HepG2 (cell line): ENCODE results near the gene NR2F6. TPM values are rescaled to one million over a fixed set of nuclear protein-coding genes. Genes with fewer than 3 reads are reported as not detected.

Experiments
- ZNF121 ChIP-seq: sonication (generic); formaldehyde crosslinking; IDR thresholded peaks from 2 replicates; pipeline ENCODE4 v1.5.0; 2020; ENCODE audit warnings: mild to moderate bottlenecking, missing genetic modification reagents
- ZNF563 ChIP-seq: sonication (generic); formaldehyde crosslinking; IDR thresholded peaks from 2 replicates; pipeline ENCODE4 v1.8.0; 2022; ENCODE audit warnings: mild to moderate bottlenecking, moderate library complexity, missing genetic modification reagents
- polyA plus RNA-seq, 8 experiments: library from polyadenylated mRNA; depleted of rRNA in 3 of 8; stranded (reverse) in 7 of 8; unstranded in 1 of 8; fragments of >200 nt; fragmentation: Illumina TruSeq in 4 of 8; extraction: Trizol in 4 of 8; gene quantifications; 2 replicates each; pipeline versions ENCODE4 v1.2.1 to v1.2.3, GENCODE V29; 2011 to 2016; ENCODE audit warnings: low read depth in 4 of 8, missing spikeins in 1 of 8, mixed read lengths in 1 of 8; ENCODE audit not compliant: insufficient read depth in 1 of 8
- total RNA-seq, 5 experiments: library from RNA; depleted of rRNA; stranded (reverse); fragments of >200 nt; fragmentation: Illumina TruSeq; extraction: Trizol; gene quantifications; 2 replicates each; pipeline ENCODE4 v1.2.3, GENCODE V29; 2016; ENCODE audit warnings: low read depth in 1 of 5
- TF ChIP-seq, protein P1 (sequence below): sonication (generic); formaldehyde crosslinking; IDR thresholded peaks from 2 replicates; pipeline ENCODE4 v1.9.0; 2022; ENCODE audit warnings: low read depth, missing genetic modification reagents
- TF ChIP-seq, protein P2 (sequence below): sonication (generic); formaldehyde crosslinking; IDR thresholded peaks from 2 replicates; pipeline ENCODE4 v1.9.0; 2021; ENCODE audit warnings: missing genetic modification reagents, borderline replicate concordance
- TF ChIP-seq, protein P3 (sequence below): sonication (generic); formaldehyde crosslinking; IDR thresholded peaks from 2 replicates; pipeline ENCODE4 v1.4.0; 2020; ENCODE audit warnings: low read depth, missing genetic modification reagents
- TF ChIP-seq, protein P4 (sequence below): sonication (generic); formaldehyde crosslinking; IDR thresholded peaks from 2 replicates; pipeline ENCODE4 v1.4.0; 2020; ENCODE audit warnings: mild to moderate bottlenecking, missing genetic modification reagents
- TF ChIP-seq, protein P5 (sequence below): sonication (generic); formaldehyde crosslinking; IDR thresholded peaks from 2 replicates; pipeline ENCODE4 v1.5.0; 2020; ENCODE audit warnings: mild to moderate bottlenecking, missing genetic modification reagents, moderate library complexity
- TF ChIP-seq, protein P6 (sequence below): IDR thresholded peaks from 2 replicates; pipeline ENCODE4 v1.6.1; 2016; ENCODE audit warnings: missing compliant biosample characterization, missing genetic modification reagents, borderline replicate concordance
- TF ChIP-seq, protein P7 (sequence below): sonication (generic); formaldehyde crosslinking; IDR thresholded peaks from 2 replicates; pipeline ENCODE4 v1.4.0; 2020; ENCODE audit warnings: missing genetic modification reagents, borderline replicate concordance

Gene NR2F6
- total and polyA plus RNA-seq, 2 of the 13 experiments (the other 11 are each of a cell fraction or from before 2014, with no cell fraction given) = 30.9 to 72.4 TPM

DNA sequence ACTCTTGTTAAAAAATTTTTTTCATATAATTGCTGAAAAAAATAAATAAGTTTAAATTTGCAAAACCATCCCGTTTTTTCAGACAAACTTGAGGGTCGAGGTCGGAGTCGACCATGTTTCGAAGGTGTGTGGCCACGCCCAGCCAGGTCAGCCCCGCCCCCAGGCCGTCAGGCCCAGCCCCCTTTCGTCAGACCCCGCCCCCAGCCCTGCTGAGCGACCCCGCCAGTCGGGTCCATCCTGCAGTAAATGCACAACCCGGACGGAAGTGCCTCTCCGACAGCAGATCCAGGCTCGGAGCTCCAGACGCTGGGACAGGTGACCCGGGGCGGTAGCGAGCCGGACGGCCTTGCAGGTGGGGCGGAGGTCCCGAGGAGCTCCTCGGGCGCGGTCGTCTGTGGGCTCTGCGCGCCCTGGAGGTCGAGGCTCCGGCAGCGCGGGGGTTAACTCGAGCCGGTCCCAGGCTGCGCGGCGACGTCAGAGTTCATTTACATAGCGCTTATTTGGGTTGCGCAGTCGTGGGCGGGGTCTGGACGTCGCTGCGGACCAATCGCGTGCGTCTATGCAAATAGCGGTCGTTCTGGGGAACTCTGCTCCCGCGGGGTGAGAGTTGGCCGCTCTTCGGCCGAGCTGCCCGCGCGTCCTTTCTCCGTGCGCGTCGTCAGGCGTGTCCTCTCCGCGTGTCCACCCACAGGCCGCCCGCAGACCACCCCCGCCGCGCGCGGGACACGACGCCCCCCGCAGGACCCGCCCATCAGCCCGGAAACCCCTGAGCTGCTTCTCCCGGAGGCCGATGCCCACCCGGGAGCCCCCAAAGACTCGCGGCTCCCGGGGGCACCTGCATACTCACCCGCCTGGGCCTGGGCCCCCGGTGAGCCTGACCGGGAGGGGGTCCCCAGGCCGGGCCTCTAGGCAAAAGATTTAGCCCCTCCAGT, 19.5 kb downstream of the NR2F6 start, which contains the start of gene OCEL1 (continued):
- TF ChIP-seq, protein P1, sequence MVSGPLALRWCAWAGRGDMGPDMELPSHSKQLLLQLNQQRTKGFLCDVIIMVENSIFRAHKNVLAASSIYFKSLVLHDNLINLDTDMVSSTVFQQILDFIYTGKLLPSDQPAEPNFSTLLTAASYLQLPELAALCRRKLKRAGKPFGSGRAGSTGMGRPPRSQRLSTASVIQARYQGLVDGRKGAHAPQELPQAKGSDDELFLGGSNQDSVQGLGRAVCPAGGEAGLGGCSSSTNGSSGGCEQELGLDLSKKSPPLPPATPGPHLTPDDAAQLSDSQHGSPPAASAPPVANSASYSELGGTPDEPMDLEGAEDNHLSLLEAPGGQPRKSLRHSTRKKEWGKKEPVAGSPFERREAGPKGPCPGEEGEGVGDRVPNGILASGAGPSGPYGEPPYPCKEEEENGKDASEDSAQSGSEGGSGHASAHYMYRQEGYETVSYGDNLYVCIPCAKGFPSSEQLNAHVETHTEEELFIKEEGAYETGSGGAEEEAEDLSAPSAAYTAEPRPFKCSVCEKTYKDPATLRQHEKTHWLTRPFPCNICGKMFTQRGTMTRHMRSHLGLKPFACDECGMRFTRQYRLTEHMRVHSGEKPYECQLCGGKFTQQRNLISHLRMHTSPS (CRISPR knock-in tag) = peak; percentile 52
- TF ChIP-seq, protein P2, sequence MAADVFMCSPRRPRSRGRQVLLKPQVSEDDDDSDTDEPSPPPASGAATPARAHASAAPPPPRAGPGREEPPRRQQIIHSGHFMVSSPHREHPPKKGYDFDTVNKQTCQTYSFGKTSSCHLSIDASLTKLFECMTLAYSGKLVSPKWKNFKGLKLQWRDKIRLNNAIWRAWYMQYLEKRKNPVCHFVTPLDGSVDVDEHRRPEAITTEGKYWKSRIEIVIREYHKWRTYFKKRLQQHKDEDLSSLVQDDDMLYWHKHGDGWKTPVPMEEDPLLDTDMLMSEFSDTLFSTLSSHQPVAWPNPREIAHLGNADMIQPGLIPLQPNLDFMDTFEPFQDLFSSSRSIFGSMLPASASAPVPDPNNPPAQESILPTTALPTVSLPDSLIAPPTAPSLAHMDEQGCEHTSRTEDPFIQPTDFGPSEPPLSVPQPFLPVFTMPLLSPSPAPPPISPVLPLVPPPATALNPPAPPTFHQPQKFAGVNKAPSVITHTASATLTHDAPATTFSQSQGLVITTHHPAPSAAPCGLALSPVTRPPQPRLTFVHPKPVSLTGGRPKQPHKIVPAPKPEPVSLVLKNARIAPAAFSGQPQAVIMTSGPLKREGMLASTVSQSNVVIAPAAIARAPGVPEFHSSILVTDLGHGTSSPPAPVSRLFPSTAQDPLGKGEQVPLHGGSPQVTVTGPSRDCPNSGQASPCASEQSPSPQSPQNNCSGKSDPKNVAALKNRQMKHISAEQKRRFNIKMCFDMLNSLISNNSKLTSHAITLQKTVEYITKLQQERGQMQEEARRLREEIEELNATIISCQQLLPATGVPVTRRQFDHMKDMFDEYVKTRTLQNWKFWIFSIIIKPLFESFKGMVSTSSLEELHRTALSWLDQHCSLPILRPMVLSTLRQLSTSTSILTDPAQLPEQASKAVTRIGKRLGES (CRISPR knock-in tag) = no peak
- TF ChIP-seq, protein P3, sequence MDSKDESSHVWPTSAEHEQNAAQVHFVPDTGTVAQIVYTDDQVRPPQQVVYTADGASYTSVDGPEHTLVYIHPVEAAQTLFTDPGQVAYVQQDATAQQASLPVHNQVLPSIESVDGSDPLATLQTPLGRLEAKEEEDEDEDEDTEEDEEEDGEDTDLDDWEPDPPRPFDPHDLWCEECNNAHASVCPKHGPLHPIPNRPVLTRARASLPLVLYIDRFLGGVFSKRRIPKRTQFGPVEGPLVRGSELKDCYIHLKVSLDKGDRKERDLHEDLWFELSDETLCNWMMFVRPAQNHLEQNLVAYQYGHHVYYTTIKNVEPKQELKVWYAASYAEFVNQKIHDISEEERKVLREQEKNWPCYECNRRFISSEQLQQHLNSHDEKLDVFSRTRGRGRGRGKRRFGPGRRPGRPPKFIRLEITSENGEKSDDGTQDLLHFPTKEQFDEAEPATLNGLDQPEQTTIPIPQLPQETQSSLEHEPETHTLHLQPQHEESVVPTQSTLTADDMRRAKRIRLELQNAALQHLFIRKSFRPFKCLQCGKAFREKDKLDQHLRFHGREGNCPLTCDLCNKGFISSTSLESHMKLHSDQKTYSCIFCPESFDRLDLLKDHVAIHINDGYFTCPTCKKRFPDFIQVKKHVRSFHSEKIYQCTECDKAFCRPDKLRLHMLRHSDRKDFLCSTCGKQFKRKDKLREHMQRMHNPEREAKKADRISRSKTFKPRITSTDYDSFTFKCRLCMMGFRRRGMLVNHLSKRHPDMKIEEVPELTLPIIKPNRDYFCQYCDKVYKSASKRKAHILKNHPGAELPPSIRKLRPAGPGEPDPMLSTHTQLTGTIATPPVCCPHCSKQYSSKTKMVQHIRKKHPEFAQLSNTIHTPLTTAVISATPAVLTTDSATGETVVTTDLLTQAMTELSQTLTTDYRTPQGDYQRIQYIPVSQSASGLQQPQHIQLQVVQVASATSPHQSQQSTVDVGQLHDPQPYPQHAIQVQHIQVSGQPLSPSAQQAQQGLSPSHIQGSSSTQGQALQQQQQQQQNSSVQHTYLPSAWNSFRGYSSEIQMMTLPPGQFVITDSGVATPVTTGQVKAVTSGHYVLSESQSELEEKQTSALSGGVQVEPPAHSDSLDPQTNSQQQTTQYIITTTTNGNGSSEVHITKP (CRISPR knock-in tag) = peak; percentile 88
- TF ChIP-seq, protein P4, sequence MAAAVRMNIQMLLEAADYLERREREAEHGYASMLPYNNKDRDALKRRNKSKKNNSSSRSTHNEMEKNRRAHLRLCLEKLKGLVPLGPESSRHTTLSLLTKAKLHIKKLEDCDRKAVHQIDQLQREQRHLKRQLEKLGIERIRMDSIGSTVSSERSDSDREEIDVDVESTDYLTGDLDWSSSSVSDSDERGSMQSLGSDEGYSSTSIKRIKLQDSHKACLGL (CRISPR knock-in tag) = peak; percentile 84
- TF ChIP-seq ZNF563 (CRISPR knock-in tag) (peak; percentile 48; the same call in 1 of the 2 replicates), ZNF121 (CRISPR knock-in tag) (0 out of 2 replicates have a peak, but pooled peaks have one; percentile 24)
- TF ChIP-seq, protein P5, sequence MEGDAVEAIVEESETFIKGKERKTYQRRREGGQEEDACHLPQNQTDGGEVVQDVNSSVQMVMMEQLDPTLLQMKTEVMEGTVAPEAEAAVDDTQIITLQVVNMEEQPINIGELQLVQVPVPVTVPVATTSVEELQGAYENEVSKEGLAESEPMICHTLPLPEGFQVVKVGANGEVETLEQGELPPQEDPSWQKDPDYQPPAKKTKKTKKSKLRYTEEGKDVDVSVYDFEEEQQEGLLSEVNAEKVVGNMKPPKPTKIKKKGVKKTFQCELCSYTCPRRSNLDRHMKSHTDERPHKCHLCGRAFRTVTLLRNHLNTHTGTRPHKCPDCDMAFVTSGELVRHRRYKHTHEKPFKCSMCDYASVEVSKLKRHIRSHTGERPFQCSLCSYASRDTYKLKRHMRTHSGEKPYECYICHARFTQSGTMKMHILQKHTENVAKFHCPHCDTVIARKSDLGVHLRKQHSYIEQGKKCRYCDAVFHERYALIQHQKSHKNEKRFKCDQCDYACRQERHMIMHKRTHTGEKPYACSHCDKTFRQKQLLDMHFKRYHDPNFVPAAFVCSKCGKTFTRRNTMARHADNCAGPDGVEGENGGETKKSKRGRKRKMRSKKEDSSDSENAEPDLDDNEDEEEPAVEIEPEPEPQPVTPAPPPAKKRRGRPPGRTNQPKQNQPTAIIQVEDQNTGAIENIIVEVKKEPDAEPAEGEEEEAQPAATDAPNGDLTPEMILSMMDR (CRISPR knock-in tag) = peak; percentile 17; the same call in 1 of the 2 replicates
- TF ChIP-seq, protein P6, sequence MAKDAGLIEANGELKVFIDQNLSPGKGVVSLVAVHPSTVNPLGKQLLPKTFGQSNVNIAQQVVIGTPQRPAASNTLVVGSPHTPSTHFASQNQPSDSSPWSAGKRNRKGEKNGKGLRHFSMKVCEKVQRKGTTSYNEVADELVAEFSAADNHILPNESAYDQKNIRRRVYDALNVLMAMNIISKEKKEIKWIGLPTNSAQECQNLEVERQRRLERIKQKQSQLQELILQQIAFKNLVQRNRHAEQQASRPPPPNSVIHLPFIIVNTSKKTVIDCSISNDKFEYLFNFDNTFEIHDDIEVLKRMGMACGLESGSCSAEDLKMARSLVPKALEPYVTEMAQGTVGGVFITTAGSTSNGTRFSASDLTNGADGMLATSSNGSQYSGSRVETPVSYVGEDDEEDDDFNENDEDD (CRISPR knock-in tag) = no peak
- TF ChIP-seq, protein P7, sequence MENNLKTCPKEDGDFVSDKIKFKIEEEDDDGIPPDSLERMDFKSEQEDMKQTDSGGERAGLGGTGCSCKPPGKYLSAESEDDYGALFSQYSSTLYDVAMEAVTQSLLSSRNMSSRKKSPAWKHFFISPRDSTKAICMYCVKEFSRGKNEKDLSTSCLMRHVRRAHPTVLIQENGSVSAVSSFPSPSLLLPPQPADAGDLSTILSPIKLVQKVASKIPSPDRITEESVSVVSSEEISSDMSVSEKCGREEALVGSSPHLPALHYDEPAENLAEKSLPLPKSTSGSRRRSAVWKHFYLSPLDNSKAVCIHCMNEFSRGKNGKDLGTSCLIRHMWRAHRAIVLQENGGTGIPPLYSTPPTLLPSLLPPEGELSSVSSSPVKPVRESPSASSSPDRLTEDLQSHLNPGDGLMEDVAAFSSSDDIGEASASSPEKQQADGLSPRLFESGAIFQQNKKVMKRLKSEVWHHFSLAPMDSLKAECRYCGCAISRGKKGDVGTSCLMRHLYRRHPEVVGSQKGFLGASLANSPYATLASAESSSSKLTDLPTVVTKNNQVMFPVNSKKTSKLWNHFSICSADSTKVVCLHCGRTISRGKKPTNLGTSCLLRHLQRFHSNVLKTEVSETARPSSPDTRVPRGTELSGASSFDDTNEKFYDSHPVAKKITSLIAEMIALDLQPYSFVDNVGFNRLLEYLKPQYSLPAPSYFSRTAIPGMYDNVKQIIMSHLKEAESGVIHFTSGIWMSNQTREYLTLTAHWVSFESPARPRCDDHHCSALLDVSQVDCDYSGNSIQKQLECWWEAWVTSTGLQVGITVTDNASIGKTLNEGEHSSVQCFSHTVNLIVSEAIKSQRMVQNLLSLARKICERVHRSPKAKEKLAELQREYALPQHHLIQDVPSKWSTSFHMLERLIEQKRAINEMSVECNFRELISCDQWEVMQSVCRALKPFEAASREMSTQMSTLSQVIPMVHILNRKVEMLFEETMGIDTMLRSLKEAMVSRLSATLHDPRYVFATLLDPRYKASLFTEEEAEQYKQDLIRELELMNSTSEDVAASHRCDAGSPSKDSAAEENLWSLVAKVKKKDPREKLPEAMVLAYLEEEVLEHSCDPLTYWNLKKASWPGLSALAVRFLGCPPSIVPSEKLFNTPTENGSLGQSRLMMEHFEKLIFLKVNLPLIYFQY = peak; percentile 65
